Endothelial cell of umbilical vein (primary cell): ENCODE results near the gene ZNF670. TPM values are rescaled to one million over a fixed set of nuclear protein-coding genes. Genes with fewer than 3 reads are reported as not detected.

ENCODE experiments used
- BruUV-seq: library from RNA; stranded (reverse); fragments of 400-500 nt; replicated peaks from 2 replicates; lab custom pipeline; 2021; lab: Mats Ljungman, UMichigan
- CTCF ChIA-PET: fragments of 300-600, 350-600 bp; sonication (Branson Sonifier 250); formaldehyde crosslinking; loops from one replicate; lab custom pipeline; 2021; ENCODE audit warnings: antibody characterized with exemption, inconsistent platforms; lab: Charles Lee
- POLR2A ChIA-PET: fragments of 300-600, 350-600 bp; sonication (Branson Sonifier 250); formaldehyde crosslinking; loops from one replicate; lab custom pipeline; 2021; ENCODE audit warnings: antibody characterized with exemption, inconsistent platforms; lab: Charles Lee
- DNase-seq: peaks from one replicate; pipeline ENCODE4 v3.0.0-alpha.2; 2011; ENCODE audit warnings: low read depth, low spot score
- FAIRE-seq: peaks from 2 replicates; lab custom pipeline; 2011; peaks lifted over from hg19 to GRCh38; lab: Jason Lieb, UNC
- H2AFZ ChIP-seq: 2 replicates; pipeline ENCODE4 v1.6.0; 2012; ENCODE audit warnings: low read depth, low read length, control low read depth, inconsistent platforms
- H3K27ac ChIP-seq: 2 replicates; pipeline ENCODE4 v1.5.1; 2011; ENCODE audit warnings: low read depth, mild to moderate bottlenecking, control low read depth, low read length, moderate library complexity; ENCODE audit not compliant: insufficient read depth
- H3K27me3 ChIP-seq, 2 experiments: 2 replicates each; pipeline versions ENCODE4 v1.6.0 to v1.6.1; 2011; ENCODE audit warnings: low read length in 2 of 2, mixed read lengths in 1 of 2; ENCODE audit not compliant: control insufficient read depth in 2 of 2, insufficient read depth in 2 of 2
- H3K36me3 ChIP-seq, 2 experiments: 2 replicates in 1 of 2; 3 replicates in 1 of 2; pipeline ENCODE4 v1.5.1; 2011; ENCODE audit warnings: low read length in 2 of 2, mild to moderate bottlenecking in 1 of 2, moderate library complexity in 1 of 2; ENCODE audit not compliant: control insufficient read depth in 2 of 2, insufficient read depth in 2 of 2; ENCODE audit errors: extremely low read depth in 1 of 2
- H3K4me1 ChIP-seq: 3 replicates; pipeline ENCODE4 v1.5.1; 2011; ENCODE audit warnings: mild to moderate bottlenecking, low read length; ENCODE audit not compliant: control insufficient read depth, insufficient read depth; ENCODE audit errors: extremely low read depth
- H3K4me2 ChIP-seq: 2 replicates; pipeline ENCODE4 v1.6.1; 2011; ENCODE audit warnings: low read length, control low read depth, mixed read lengths; ENCODE audit not compliant: insufficient read depth
- H3K4me3 ChIP-seq, 3 experiments: fragments of 200-600 bp in 1 of 3; sonication (generic), shearing (Covaris generic) in 1 of 3; replicated peaks in 1 of 3; 2 replicates each; pipeline ENCODE4 v1.5.1; 2011 to 2016; ENCODE audit warnings: control low read depth in 3 of 3, low read length in 3 of 3, mild to moderate bottlenecking in 2 of 3, inconsistent platforms in 1 of 3, low read depth in 1 of 3, moderate library complexity in 1 of 3; ENCODE audit not compliant: insufficient read depth in 1 of 3
- H3K79me2 ChIP-seq: 2 replicates; pipeline ENCODE4 v1.6.0; 2012; ENCODE audit warnings: low read length, inconsistent platforms; ENCODE audit not compliant: control insufficient read depth, insufficient read depth
- H3K9ac ChIP-seq: replicated peaks from 2 replicates; pipeline ENCODE3; 2011; ENCODE audit warnings: low read length, control low read depth; ENCODE audit not compliant: insufficient read depth; ENCODE audit errors: extremely low read depth
- H3K9me1 ChIP-seq: replicated peaks from 3 replicates; pipeline ENCODE4 v1.6.0; 2011; ENCODE audit warnings: mild to moderate bottlenecking, low read length; ENCODE audit not compliant: control insufficient read depth, insufficient read depth; ENCODE audit errors: extremely low read depth
- H3K9me3 ChIP-seq: replicated peaks from 2 replicates; pipeline ENCODE4 v1.5.1; 2012; ENCODE audit warnings: low read length, inconsistent platforms; ENCODE audit not compliant: control insufficient read depth, insufficient read depth
- H4K20me1 ChIP-seq: replicated peaks from 2 replicates; pipeline ENCODE3; 2011; ENCODE audit warnings: mild to moderate bottlenecking, low read length; ENCODE audit not compliant: control insufficient read depth, insufficient read depth; ENCODE audit errors: extremely low read depth
- CTCF ChIP-seq, 2 donors: IDR thresholded peaks; 1 replicate in 1 of 2; 2 replicates in 1 of 2; pipeline ENCODE4 v1.5.1; 2011; ENCODE audit warnings: low read length in 2 of 2, mild to moderate bottlenecking in 2 of 2, moderate library complexity in 2 of 2, control low read depth in 1 of 2, inconsistent platforms in 1 of 2, low read depth in 1 of 2; ENCODE audit not compliant: insufficient read depth in 1 of 2; ENCODE audit errors: extremely low read depth in 1 of 2
- EZH2 ChIP-seq: IDR thresholded peaks from 2 replicates; pipeline ENCODE4 v1.6.1; 2012; ENCODE audit warnings: borderline replicate concordance, low read depth, mild to moderate bottlenecking, moderate library complexity, low read length, inconsistent platforms; ENCODE audit not compliant: severe bottlenecking
- FOS ChIP-seq: IDR thresholded peaks from 2 replicates; pipeline ENCODE4 v1.6.1; 2011; ENCODE audit warnings: mild to moderate bottlenecking, low read length, moderate library complexity, borderline replicate concordance; ENCODE audit not compliant: insufficient read depth
- GATA2 ChIP-seq: IDR thresholded peaks from 2 replicates; pipeline ENCODE4 v1.7.0; 2011; ENCODE audit warnings: low read depth, mild to moderate bottlenecking, moderate library complexity, mixed read lengths, low read length; ENCODE audit not compliant: insufficient read length, insufficient read depth
- JUN ChIP-seq: IDR thresholded peaks from 2 replicates; pipeline ENCODE4 v1.6.1; 2011; ENCODE audit warnings: borderline replicate concordance, low read depth; ENCODE audit not compliant: insufficient read length, insufficient read depth
- MAX ChIP-seq: IDR thresholded peaks from 2 replicates; pipeline ENCODE4 v1.6.1; 2011; ENCODE audit not compliant: insufficient read depth, insufficient read length
- MYC ChIP-seq: IDR thresholded peaks from one replicate; pipeline ENCODE4 v1.6.1; 2011; ENCODE audit warnings: mild to moderate bottlenecking, low read depth, low read length
- POLR2A ChIP-seq: IDR thresholded peaks from 2 replicates; pipeline ENCODE4 v1.6.1; 2012; ENCODE audit warnings: low read depth, mild to moderate bottlenecking, control low read depth, low read length
- POLR2AphosphoS5 ChIP-seq: IDR thresholded peaks from 2 replicates; pipeline ENCODE4 v1.6.1; 2012; ENCODE audit warnings: low read depth, mild to moderate bottlenecking, control low read depth, low read length, moderate library complexity; ENCODE audit not compliant: insufficient read depth
- dilution Hi-C: fragments of 300-500 bp; cut with MboI; formaldehyde crosslinking; loops from one replicate; pipeline ENCODE4 v1.15.0; 2019; ENCODE audit warnings: low sequenced_read_pairs; ENCODE audit not compliant: extremely low pct_ligation_motif_present
- intact Hi-C: fragments of 100-400 bp; cut with micrococcal nuclease; formaldehyde crosslinking; loops from one replicate; pipeline ENCODE4 v1.10.0; 2022
- polyA plus RNA-seq, 4 experiments: library from polyadenylated mRNA; depleted of rRNA in 3 of 4; stranded (reverse) in 3 of 4; unstranded in 1 of 4; fragments of >200 nt; gene quantifications; 2 replicates each; pipeline versions ENCODE4 v1.2.1 to v1.2.3, GENCODE V29; 2011 to 2012; ENCODE audit warnings: missing spikeins in 1 of 4
- total RNA-seq: library from RNA; stranded (reverse); gene quantifications from 2 replicates; pipeline ENCODE4 v1.2.3, GENCODE V29; 2021

ZNF670 gene
- total and polyA plus RNA-seq, 2 donors (not counting 3 experiments of a cell fraction or from before 2014, with no cell fraction given): 1.3 to 5.2 TPM

GRCh38 chr1:247100676-247101279, 22.2 kb upstream of the ZNF670 start:
- TF ChIP-seq MAX: no peak
- no peak for TF ChIP-seq EZH2
- TF ChIP-seq CTCF (IDR thresholded peaks at IDR 0.05; ENCODE audit: extremely low read depth in 1 of 2, insufficient read depth in 1 of 2, low read depth in 1 of 2, low read length in 2 of 2): no peak
- no peak for TF ChIP-seq FOS
- no peak for TF ChIP-seq GATA2
- TF ChIP-seq POLR2A: no peak
- no peak for TF ChIP-seq MYC
- no peak for TF ChIP-seq JUN
- no peak for TF ChIP-seq POLR2AphosphoS5
- H3K4me1 ChIP-seq: peaks cover 4% of the 10 kb centered on the region
- CTCF ChIA-PET: no interaction called here
- POLR2A ChIA-PET: no interaction called here
- no peak overlapping the region for H2AFZ ChIP-seq
- DNase-seq (no peak), FAIRE-seq (no peak)
- H3K9ac ChIP-seq: no peak overlapping the region
- H3K4me3 ChIP-seq: no peak overlapping the region
- H3K27ac ChIP-seq: no peak overlapping the region
- dilution Hi-C loops: no loop called here
- H3K79me2 ChIP-seq: peaks cover 16% of the 10 kb centered on the region
- no peaks in the 10 kb centered on the region for H3K9me1 ChIP-seq
- H3K4me2 ChIP-seq: no peak overlapping the region
- H3K27me3 ChIP-seq: no peaks in the 10 kb centered on the region
- peaks cover 13% of the 10 kb centered on the region for H3K9me3 ChIP-seq
- intact Hi-C loops: loop anchor here (5.0 kb wide), 2 partner anchors 43 to 112 kb away; no protein-coding TSS in a partner anchor
- BruUV-seq: no TSS peak
- no peaks in the 10 kb centered on the region for H4K20me1 ChIP-seq
- H3K36me3 ChIP-seq: peaks cover 10 to 13% of the 10 kb centered on the region in 2 experiments
